H1 (cell line): ENCODE data around the gene RND2. TPM values are rescaled to one million over a fixed set of nuclear protein-coding genes. Genes with fewer than 3 reads are reported as not detected.

Source experiments
- ATF2 ChIP-seq: IDR thresholded peaks from 2 replicates; pipeline ENCODE4 v1.6.1; 2012; ENCODE audit warnings: low read length, inconsistent platforms
- BCL11A ChIP-seq, 2 experiments: IDR thresholded peaks; one replicate each; pipeline ENCODE4 v1.6.1; 2011; ENCODE audit warnings: low read depth in 2 of 2, low read length in 2 of 2, mild to moderate bottlenecking in 2 of 2
- JUND ChIP-seq: IDR thresholded peaks from 2 replicates; pipeline ENCODE4 v1.6.1; 2011; ENCODE audit warnings: mild to moderate bottlenecking, improper control_type of control experiment, low read length
- RAD21 ChIP-seq, 2 experiments: IDR thresholded peaks in 1 of 2; conservative IDR thresholded peaks in 1 of 2; 2 replicates each; pipeline ENCODE4 v1.6.1; 2011; ENCODE audit warnings: low read depth in 2 of 2, low read length in 2 of 2, improper control_type of control experiment in 1 of 2, inconsistent platforms in 1 of 2, mild to moderate bottlenecking in 1 of 2, moderate library complexity in 1 of 2
- RBBP5 ChIP-seq: IDR thresholded peaks from 2 replicates; pipeline ENCODE4 v1.7.1; 2012; ENCODE audit warnings: low read depth, mild to moderate bottlenecking, inconsistent platforms, low read length, moderate library complexity, borderline replicate concordance
- RFX5 ChIP-seq: IDR thresholded peaks from 2 replicates; pipeline ENCODE4 v1.6.1; 2011; ENCODE audit warnings: low read depth, low read length, improper control_type of control experiment, borderline replicate concordance
- SIRT6 ChIP-seq: IDR thresholded peaks from one replicate; pipeline ENCODE4 v1.7.1; 2012; ENCODE audit warnings: low read length, inconsistent platforms
- SP1 ChIP-seq: IDR thresholded peaks from 2 replicates; pipeline ENCODE4 v1.6.1; 2011; ENCODE audit warnings: low read depth, low read length
- TCF12 ChIP-seq: IDR thresholded peaks from 2 replicates; pipeline ENCODE4 v1.6.1; 2011; ENCODE audit warnings: low read depth, mild to moderate bottlenecking, low read length
- polyA plus RNA-seq, 7 experiments: library from polyadenylated mRNA; depleted of rRNA in 3 of 7; stranded (reverse) in 5 of 7; unstranded in 2 of 7; fragments of >200 nt in 5 of 7; fragments of 200-250 nt in 2 of 7; gene quantifications; 1 replicate in 5 of 7; 2 replicates in 1 of 7; 4 replicates in 1 of 7; pipeline versions ENCODE4 v1.2.1 to v1.2.3, GENCODE V29; 2011 to 2013; ENCODE audit warnings: missing spikeins in 2 of 7, mixed read lengths in 2 of 7
- total RNA-seq: library from RNA; stranded (reverse); fragmentation: NEBNext Ultra II Directional; extraction: Animal tissue kit (Norgen Biotek cat#: 25700); gene quantifications from 2 replicates; pipeline ENCODE4 v1.2.1, GENCODE V29; 2021
- TF ChIP-seq, protein P1 (sequence below): IDR thresholded peaks from 2 replicates; pipeline ENCODE4 v1.6.1; 2012; ENCODE audit warnings: inconsistent platforms

RND2 gene
- total and polyA plus RNA-seq, 2 of the 8 experiments (the other 6 are each of a cell fraction or from before 2014, with no cell fraction given), result 51.3 to 61.4 TPM

- TF ChIP-seq ATF2 (no peak), JUND (no peak), TCF12 (no peak), RAD21 (IDR thresholded peaks at IDR 0.05 in 1 of 2, conservative IDR thresholded peaks at IDR 0.05 in 1 of 2; ENCODE audit: low read depth in 2 of 2, low read length in 2 of 2) (no peak), BCL11A (IDR thresholded peaks at IDR 0.05; ENCODE audit: low read depth in 2 of 2, low read length in 2 of 2) (no peak), SIRT6 (no peak), SP1 (no peak), RBBP5 (no peak), RFX5 (no peak)
- TF ChIP-seq, protein P1, sequence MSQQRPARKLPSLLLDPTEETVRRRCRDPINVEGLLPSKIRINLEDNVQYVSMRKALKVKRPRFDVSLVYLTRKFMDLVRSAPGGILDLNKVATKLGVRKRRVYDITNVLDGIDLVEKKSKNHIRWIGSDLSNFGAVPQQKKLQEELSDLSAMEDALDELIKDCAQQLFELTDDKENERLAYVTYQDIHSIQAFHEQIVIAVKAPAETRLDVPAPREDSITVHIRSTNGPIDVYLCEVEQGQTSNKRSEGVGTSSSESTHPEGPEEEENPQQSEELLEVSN, result no peak
Observed at GRCh38 chr17:43020030-43020621, 4.9 kb upstream of the RND2 start (continued).
